ENCODE measurements around the gene DLX4.

Gene DLX4, protein sequence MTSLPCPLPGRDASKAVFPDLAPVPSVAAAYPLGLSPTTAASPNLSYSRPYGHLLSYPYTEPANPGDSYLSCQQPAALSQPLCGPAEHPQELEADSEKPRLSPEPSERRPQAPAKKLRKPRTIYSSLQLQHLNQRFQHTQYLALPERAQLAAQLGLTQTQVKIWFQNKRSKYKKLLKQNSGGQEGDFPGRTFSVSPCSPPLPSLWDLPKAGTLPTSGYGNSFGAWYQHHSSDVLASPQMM

DNA sequence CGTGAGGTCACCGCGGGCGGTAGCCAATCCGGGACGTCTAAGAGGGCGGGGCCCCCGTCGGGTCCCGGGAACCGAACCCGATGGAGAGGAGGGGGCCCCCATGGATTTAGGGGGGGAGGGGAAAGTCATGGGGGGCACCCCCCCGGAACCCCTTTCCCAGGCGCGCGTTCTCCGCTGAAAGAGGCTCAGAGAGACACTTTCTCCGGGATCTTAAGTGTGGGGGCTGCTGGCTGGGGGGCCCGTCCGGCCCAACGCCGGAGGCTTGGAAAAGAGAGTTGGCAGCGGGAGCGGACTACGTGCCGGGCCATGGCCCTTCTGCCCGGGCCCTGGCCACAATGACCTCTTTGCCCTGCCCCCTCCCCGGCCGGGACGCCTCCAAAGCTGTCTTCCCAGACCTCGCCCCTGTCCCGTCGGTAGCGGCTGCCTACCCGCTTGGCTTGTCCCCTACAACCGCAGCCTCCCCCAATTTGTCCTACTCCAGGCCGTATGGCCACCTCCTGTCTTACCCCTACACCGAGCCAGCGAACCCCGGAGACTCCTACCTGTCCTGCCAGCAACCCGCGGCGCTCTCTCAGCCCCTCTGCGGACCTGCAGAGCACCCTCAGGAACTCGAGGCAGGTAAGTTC lies at the start of gene DLX4:
DLX4 (plus strand) TSS at position 57 of the 626 bp plus-strand sequence; CDS start at position 336, 279 bp downstream.
- DNase-seq (ENCODE audit: low read depth) = no peak

DNA sequence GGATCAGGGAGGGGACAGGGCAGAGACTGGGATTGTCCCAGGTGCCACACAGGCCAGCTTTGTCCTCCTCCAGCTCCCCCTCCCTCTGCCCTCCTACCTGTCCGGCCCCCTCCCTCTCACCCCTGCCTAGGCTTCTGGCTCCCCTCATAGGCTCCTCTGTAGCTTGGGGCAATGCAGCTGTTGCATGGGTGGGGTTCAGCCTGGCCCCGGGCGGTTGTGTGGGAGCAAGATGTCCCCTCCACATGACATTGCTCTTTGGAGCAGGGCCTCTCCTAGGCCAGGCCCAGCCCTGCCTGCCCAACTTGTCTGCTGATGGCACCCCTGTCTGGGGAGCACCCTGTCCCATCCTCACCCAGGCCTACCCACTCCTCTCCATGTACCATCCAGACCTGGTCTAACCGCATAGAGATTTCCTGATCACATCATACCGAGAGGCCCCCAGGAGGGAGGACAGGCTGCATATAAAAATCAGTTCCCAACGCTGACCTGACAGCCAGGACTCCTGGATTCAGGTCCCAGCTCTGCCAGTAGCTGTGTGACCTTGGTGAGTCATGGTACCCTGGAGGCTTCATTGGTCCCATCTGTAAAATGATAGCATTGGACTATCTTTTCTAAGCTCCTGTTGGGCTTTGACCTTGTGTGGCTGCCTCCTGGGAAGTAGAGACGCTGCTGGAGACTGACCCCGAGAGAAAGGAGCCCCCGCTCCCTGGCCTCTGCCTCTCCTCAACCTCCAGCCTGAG lies 48.8 kb upstream of the DLX4 start:
- no peak for DNase-seq (ENCODE audit: low read depth)

GRCh38 chr17:49922095-49922494 lies 46.9 kb upstream of the DLX4 start:
- no peak for DNase-seq (ENCODE audit: low read depth)

- no peak for DNase-seq (ENCODE audit: low read depth)
Measured at GRCh38 chr17:49924116-49924515, 44.9 kb upstream of the DLX4 start.

DNA sequence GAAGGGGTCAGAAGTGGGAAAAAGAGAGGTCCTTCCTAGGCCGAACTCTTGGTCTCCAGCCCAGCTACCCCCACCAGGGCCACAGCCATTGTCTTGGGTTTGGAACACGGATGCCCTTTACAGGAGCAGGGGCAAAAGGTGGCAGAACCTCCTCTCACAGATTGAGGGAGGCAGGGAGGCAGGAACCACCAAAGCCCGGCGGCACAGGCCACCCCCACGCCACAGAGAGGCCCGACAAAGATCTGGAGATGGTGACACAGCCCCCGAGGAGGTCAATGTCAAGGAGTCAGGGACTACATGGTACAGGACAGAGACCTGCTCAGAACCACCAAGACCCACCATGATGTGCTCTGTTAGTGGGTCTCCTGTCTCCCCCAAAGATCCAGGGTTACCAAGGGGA lies 44.4 kb upstream of the DLX4 start:
- DNase-seq (ENCODE audit: low read depth) = no peak

DNA sequence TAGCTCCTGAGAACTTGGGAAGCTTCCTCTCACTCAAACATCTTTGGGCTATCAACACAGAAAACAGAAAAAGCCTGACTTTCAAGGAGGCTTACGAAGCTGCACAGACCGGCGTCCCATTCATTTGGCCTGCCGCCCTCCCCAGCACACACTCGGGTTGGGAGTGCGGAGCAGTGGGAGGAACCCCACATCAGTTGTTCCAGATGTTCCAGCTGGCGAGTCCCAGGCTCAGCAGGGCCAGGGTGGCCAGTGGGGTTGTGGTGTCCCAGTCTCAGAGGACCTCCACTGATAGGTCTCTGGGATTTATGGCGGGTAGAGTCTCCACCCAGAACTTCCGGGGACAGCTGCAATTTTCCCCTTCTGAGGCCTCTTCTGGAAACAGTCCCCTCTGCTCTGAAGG lies 43.1 kb upstream of the DLX4 start:
- no peak for DNase-seq (ENCODE audit: low read depth)

DNA sequence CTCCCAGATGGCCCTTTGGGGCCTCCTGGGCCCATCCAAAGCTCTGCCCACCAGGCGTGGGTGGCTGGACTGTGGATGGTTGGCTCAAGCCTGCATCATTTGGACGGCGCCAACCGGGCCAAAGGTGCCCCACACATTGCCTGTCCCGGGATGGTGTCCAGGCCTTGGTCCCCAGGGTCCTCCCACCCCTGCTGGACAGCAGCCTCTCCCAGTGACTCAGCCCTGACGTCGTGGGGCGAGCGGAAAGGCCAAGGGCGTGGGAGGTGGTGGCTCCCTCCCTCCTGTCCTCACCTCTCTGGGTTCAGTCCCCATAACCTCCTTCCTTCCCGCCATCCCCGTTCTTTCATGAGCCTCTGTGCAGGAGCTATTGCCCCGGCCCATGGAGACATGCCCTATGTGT lies 42.1 kb upstream of the DLX4 start:
- no peak for DNase-seq (ENCODE audit: low read depth)

GRCh38 chr17:49928126-49928800 lies 40.7 kb upstream of the DLX4 start:
- DNase-seq (ENCODE audit: low read depth) = no peak

GRCh38 chr17:49928837-49929475 lies 40.0 kb upstream of the DLX4 start:
- no peak for DNase-seq (ENCODE audit: low read depth)

DNA sequence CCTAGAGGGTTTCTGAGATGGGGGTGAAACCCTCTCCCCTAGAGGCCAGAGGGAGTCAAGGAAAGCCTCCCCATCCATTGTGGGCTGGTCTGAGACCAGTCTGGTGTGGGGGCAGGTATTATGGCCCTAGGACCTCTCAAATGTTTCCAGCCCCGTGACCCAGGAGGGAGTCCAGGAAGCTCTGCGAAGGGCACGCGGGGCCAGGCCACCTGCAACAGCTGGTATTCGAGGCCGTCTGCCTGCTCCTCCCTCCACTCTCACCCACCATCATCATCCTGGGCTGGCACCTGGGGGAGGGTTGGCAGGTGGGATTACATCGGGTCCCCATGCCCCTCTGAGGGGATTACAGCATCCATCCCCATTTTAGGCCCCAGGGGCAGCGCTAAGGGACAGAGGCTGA lies 38.1 kb upstream of the DLX4 start:
- no peak for DNase-seq (ENCODE audit: low read depth)

GRCh38 chr17:49931416-49932137 lies 37.4 kb upstream of the DLX4 start:
- DNase-seq (ENCODE audit: low read depth) = no peak

DNA sequence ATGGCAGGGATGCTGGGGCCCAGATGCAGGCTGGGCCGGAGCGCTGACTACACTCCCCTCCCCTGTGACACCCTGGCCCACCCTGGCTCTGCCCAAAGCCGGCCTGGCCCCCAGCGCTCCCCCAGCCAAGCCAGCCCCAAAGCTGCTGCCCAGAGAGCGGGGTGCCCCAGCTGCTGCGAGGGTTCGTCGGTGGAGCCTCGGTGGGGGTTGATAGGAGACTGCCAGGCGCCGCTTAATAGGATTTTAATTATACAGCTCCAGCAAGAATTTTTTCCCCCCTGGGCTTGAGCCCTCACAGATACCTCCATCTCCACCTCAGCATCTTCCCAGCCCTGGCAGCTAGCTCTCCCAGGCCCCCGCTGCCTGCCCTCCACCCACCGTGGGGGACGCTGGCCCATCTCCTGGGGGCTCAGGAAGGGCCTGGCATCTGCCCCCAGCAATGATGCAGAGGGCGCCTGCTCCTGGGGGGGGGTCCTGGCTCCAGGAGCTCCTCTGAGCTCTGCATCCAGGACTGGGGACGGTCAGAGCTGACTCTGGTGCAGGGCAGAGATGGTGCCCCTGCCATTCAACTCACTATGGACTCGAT lies 36.8 kb upstream of the DLX4 start:
- no peak for DNase-seq (ENCODE audit: low read depth)

DNA sequence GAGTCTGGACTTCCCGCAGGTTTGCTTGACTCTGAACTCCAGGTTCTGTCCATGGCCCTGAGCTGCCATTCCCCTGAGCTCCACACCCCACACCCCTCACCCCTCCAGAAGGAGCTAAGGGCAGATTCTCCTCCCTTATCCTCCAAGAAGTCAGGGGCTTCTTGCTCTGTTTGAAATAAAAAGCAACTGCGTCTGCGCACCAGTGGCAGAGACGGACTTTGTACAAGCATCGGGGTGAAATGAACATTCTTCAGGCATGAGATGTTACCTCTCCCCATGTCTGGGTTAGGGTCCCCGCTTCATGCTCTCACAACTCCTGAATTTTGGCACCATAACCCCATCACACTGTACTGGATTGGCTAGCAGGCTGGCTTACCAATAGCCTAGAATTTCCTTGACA lies 36.1 kb upstream of the DLX4 start:
- no peak for DNase-seq (ENCODE audit: low read depth)

DNA sequence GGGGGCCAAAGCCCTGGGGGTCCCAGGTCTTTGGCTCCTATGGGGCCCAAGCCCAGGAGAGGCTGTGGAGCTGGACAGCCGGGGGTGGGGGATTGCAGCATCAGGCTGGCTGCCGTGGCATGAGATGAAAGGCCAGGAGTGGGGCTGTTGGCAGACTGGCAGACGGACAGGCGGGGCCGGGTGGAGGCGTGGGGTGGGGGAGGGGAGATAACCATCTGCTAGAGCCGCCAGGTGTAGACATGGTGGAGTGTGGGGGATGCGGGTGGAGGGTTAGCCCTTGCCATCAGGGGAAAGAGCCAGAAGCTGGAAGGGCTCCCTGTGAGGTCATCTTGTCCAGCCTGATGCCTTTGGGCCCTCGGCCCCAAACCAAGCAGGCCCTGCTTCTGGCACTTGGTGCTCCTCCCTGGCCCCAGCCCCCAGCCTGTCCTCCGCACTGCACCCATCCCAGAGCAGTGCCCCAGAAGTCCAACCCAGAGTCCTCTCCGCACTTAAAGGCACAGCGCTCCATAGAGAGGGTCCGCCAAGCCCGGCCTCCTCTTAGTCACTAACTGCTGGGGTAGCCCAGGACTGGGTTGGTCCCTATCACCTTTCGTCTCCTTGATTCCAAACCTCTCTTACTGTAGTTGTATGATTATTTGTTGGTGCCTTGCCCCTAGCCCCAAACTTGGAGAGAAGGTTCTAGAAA lies 33.3 kb upstream of the DLX4 start:
- no peak for DNase-seq (ENCODE audit: low read depth)

GRCh38 chr17:49936386-49936785 lies 32.6 kb upstream of the DLX4 start:
- DNase-seq (ENCODE audit: low read depth) = no peak

GRCh38 chr17:49939318-49939717 lies 29.7 kb upstream of the DLX4 start:
- DNase-seq (ENCODE audit: low read depth) = no peak

- no peak for DNase-seq (ENCODE audit: low read depth)
Measured at GRCh38 chr17:49941427-49941826, 27.6 kb upstream of the DLX4 start.

- DNase-seq (ENCODE audit: low read depth) = no peak
Measured at GRCh38 chr17:49942947-49943346, 26.0 kb upstream of the DLX4 start.

GRCh38 chr17:49944273-49944870 lies 24.6 kb upstream of the DLX4 start:
- no peak for DNase-seq (ENCODE audit: low read depth)

GRCh38 chr17:49946208-49946607 lies 22.8 kb upstream of the DLX4 start:
- DNase-seq (ENCODE audit: low read depth) = no peak

All from stimulated activated CD8-positive, alpha-beta memory T cell treated with anti-CD3 and anti-CD28 coated beads, Interleukin-12 subunit alpha, Interleukin-12 subunit beta, amount 100 ng/mL, for 4 hours (primary cell).